GM12801 (cell line): ENCODE data around the gene LILRB3.

Source experiments
- CTCF ChIP-seq: IDR thresholded peaks from one replicate; pipeline ENCODE4 v1.5.1; 2011; ENCODE audit warnings: control low read depth; ENCODE audit not compliant: insufficient read length; ENCODE audit errors: extremely low read depth

Gene LILRB3

GRCh38 chr19:54186351-54186750 lies 36.5 kb downstream of the LILRB3 start:
- TF ChIP-seq CTCF: no peak

GRCh38 chr19:54183431-54183830 lies 39.4 kb downstream of the LILRB3 start:
- TF ChIP-seq CTCF: no peak

GRCh38 chr19:54180691-54181091 lies 42.1 kb downstream of the LILRB3 start:
- TF ChIP-seq CTCF: no peak

GRCh38 chr19:54179921-54180461 lies 42.8 kb downstream of the LILRB3 start:
- TF ChIP-seq CTCF: no peak

- TF ChIP-seq CTCF: no peak
These were observed 43.5 kb downstream of the LILRB3 start for GRCh38 chr19:54179262-54179852.

- no peak for TF ChIP-seq CTCF
These were observed 44.1 kb downstream of the LILRB3 start for GRCh38 chr19:54178581-54179261.

GRCh38 chr19:54173951-54174834 lies 48.6 kb downstream of the LILRB3 start:
- no peak for TF ChIP-seq CTCF
